ENCODE measurements around the gene DGLUCY. TPM values are rescaled to one million over a fixed set of nuclear protein-coding genes. Genes with fewer than 3 reads are reported as not detected.

The DGLUCY gene
- total RNA-seq, 1 experiment from 2014 or later: 67.0 TPM

GRCh38 chr14:91232052-91232451 is 118.2 kb downstream of the DGLUCY start (continued):
- no peak for TF ChIP-seq TCF7L2 (IDR thresholded peaks at IDR 0.05; ENCODE audit: borderline replicate concordance, extremely low read depth, insufficient read depth, insufficient read length)
- TF ChIP-seq JUND (IDR thresholded peaks at IDR 0.05): no peak

DNA sequence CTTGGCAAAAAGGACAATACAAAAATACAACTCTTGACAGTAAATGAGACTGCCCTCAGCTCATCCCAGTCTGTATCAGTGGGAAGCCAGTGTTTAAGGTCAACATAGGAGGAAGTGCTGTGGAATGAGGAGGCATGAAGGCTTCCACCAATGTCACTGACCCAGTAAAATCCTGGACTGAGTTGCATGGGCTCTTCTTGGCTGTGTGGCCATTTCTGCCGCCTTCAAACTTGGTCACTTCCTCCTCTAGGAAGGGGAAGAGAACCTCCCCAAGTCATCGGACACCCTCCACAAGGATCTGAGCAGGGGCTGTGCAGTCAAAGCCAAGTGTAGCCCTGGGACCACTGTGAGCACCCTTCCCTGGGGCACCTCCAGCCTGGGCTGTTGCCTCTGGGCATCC is 118.7 kb downstream of the DGLUCY start:
- Histone ChIP-seq H3K27ac (ENCODE audit: low read depth, low read length) (no peak overlapping the region), H3K9me3 (ENCODE audit: control insufficient read depth in 1 of 2, insufficient read depth in 1 of 2, low read depth in 1 of 2, low read length in 2 of 2) (no peaks in the 10 kb centered on the region), H3K79me2 (ENCODE audit: insufficient read depth, low read length) (no peaks in the 10 kb centered on the region), H3K36me3 (ENCODE audit: control insufficient read depth in 1 of 2, insufficient read depth in 2 of 2, low read length in 2 of 2) (no peaks in the 10 kb centered on the region), H3K4me3 (replicated peaks in 1 of 2; ENCODE audit: low read depth in 1 of 2, low read length in 2 of 2) (no peak overlapping the region), H3K9ac (ENCODE audit: low read length) (no peak overlapping the region), H3K27me3 (ENCODE audit: insufficient read depth, low read length) (no peaks in the 10 kb centered on the region), H4K20me1 (ENCODE audit: insufficient read depth) (no peaks in the 10 kb centered on the region), H3K4me1 (ENCODE audit: control insufficient read depth in 1 of 2, insufficient read depth in 2 of 2, low read length in 2 of 2) (no peaks in the 10 kb centered on the region), H2AFZ (ENCODE audit: low read depth, low read length, poor library complexity, severe bottlenecking) (no peak overlapping the region), H3K9me2 (ENCODE audit: insufficient read depth) (no peaks in the 10 kb centered on the region), H3K4me2 (ENCODE audit: low read length) (no peak overlapping the region)
- ChIA-PET POLR2A (no interaction called here), RAD21 (ENCODE audit: low non-redundant PET in 1 of 2, low total read pairs in 2 of 2, uncharacterized antibody in 2 of 2, unreplicated experiment in 2 of 2) (no interaction called here), CTCF (no interaction called here)
- TF ChIP-seq, protein P1, sequence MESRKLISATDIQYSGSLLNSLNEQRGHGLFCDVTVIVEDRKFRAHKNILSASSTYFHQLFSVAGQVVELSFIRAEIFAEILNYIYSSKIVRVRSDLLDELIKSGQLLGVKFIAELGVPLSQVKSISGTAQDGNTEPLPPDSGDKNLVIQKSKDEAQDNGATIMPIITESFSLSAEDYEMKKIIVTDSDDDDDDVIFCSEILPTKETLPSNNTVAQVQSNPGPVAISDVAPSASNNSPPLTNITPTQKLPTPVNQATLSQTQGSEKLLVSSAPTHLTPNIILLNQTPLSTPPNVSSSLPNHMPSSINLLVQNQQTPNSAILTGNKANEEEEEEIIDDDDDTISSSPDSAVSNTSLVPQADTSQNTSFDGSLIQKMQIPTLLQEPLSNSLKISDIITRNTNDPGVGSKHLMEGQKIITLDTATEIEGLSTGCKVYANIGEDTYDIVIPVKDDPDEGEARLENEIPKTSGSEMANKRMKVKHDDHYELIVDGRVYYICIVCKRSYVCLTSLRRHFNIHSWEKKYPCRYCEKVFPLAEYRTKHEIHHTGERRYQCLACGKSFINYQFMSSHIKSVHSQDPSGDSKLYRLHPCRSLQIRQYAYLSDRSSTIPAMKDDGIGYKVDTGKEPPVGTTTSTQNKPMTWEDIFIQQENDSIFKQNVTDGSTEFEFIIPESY (IDR thresholded peaks at IDR 0.05; ENCODE audit: extremely low read depth, insufficient replicate concordance, low read length): no peak
- TF ChIP-seq POLR2A (IDR thresholded peaks at IDR 0.05; ENCODE audit: borderline replicate concordance, extremely low read depth, insufficient read depth, insufficient read length) (no peak), ZFX (IDR thresholded peaks at IDR 0.05) (no peak), ELF1 (IDR thresholded peaks at IDR 0.05; ENCODE audit: borderline replicate concordance, low read depth) (no peak), SRF (IDR thresholded peaks at IDR 0.05; ENCODE audit: low read depth) (no peak), RAD21 (IDR thresholded peaks at IDR 0.05; ENCODE audit: low read depth) (no peak), EZH2phosphoT487 (IDR thresholded peaks at IDR 0.05; ENCODE audit: borderline replicate concordance) (no peak), YY1 (IDR thresholded peaks at IDR 0.05; ENCODE audit: extremely low read depth, insufficient replicate concordance, low read depth, low read length) (no peak), CBX3 (IDR thresholded peaks at IDR 0.05; ENCODE audit: low read depth) (no peak), EGR1 (IDR thresholded peaks at IDR 0.05; ENCODE audit: low read depth) (no peak), POLR2AphosphoS5 (IDR thresholded peaks at IDR 0.05; ENCODE audit: low read depth, low read length) (no peak), TCF7L2 (IDR thresholded peaks at IDR 0.05; ENCODE audit: borderline replicate concordance, extremely low read depth, insufficient read depth, insufficient read length) (no peak), CEBPB (IDR thresholded peaks at IDR 0.05; ENCODE audit: low read depth) (no peak), FOSL1 (IDR thresholded peaks at IDR 0.05; ENCODE audit: low read depth) (no peak), REST (IDR thresholded peaks at IDR 0.05; ENCODE audit: low read depth) (no peak), EZH2 (IDR thresholded peaks at IDR 0.05) (no peak)
- TF ChIP-seq, protein P2, sequence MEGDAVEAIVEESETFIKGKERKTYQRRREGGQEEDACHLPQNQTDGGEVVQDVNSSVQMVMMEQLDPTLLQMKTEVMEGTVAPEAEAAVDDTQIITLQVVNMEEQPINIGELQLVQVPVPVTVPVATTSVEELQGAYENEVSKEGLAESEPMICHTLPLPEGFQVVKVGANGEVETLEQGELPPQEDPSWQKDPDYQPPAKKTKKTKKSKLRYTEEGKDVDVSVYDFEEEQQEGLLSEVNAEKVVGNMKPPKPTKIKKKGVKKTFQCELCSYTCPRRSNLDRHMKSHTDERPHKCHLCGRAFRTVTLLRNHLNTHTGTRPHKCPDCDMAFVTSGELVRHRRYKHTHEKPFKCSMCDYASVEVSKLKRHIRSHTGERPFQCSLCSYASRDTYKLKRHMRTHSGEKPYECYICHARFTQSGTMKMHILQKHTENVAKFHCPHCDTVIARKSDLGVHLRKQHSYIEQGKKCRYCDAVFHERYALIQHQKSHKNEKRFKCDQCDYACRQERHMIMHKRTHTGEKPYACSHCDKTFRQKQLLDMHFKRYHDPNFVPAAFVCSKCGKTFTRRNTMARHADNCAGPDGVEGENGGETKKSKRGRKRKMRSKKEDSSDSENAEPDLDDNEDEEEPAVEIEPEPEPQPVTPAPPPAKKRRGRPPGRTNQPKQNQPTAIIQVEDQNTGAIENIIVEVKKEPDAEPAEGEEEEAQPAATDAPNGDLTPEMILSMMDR (IDR thresholded peaks at IDR 0.05 in 2 of 3, conservative IDR thresholded peaks at IDR 0.05 in 1 of 3; ENCODE audit: borderline replicate concordance in 1 of 3, insufficient read depth in 1 of 3, low read depth in 2 of 3, low read length in 2 of 3): no peak
- TF ChIP-seq, protein P3, sequence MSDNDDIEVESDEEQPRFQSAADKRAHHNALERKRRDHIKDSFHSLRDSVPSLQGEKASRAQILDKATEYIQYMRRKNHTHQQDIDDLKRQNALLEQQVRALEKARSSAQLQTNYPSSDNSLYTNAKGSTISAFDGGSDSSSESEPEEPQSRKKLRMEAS (IDR thresholded peaks at IDR 0.05): no peak
- no peak for DNase-seq (ENCODE audit: low read depth, low spot score)
- no TSS peak for BruUV-seq (replicated peaks)
- intact Hi-C loops (cut with micrococcal nuclease): no loop called here
- ATAC-seq: no peak
